Immature natural killer cell (primary cell): Measurements from ENCODE around the gene UNC13B. TPM values are rescaled to one million over a fixed set of nuclear protein-coding genes. Genes with fewer than 3 reads are reported as not detected.
"Not testable (repeated sequence)": the region's sequence is repeated elsewhere in the genome, so short reads cannot be mapped to it uniquely, and the experiment has no call there.

Experiments
- DNase-seq, 3 donors: peaks; one replicate each; pipeline ENCODE4 v3.0.0; 2022; ENCODE audit warnings: mixed read lengths in 1 of 3
- H3K27ac Mint-ChIP-seq, 6 donors: one replicate each; pipeline ENCODE4 v1.8.0; 2020; ENCODE audit warnings: mixed read lengths in 6 of 6, mild to moderate bottlenecking in 5 of 6, inconsistent platforms in 4 of 6, moderate library complexity in 3 of 6
- H3K27me3 Mint-ChIP-seq, 3 donors: one replicate each; pipeline ENCODE4 v1.8.0; 2020 to 2021; ENCODE audit warnings: low read depth in 3 of 3, mild to moderate bottlenecking in 3 of 3, mixed read lengths in 3 of 3, moderate library complexity in 3 of 3, inconsistent platforms in 1 of 3
- H3K36me3 Mint-ChIP-seq, 3 donors: one replicate each; pipeline ENCODE4 v1.8.0; 2020; ENCODE audit warnings: mixed read lengths in 3 of 3, inconsistent platforms in 2 of 3, mild to moderate bottlenecking in 2 of 3
- H3K4me1 Mint-ChIP-seq, 2 donors: one replicate each; pipeline ENCODE4 v1.8.0; 2020; ENCODE audit warnings: inconsistent platforms in 2 of 2, mild to moderate bottlenecking in 2 of 2, mixed read lengths in 2 of 2, moderate library complexity in 1 of 2
- H3K4me3 Mint-ChIP-seq, 5 donors: one replicate each; pipeline ENCODE4 v1.8.0; 2020; ENCODE audit warnings: mild to moderate bottlenecking in 5 of 5, mixed read lengths in 5 of 5, inconsistent platforms in 3 of 5, moderate library complexity in 3 of 5
- H3K9me3 Mint-ChIP-seq, 6 donors: one replicate each; pipeline ENCODE4 v1.8.0; 2020; ENCODE audit warnings: mild to moderate bottlenecking in 6 of 6, mixed read lengths in 6 of 6, inconsistent platforms in 4 of 6, moderate library complexity in 3 of 6
- polyA plus RNA-seq, 3 donors: library from polyadenylated mRNA; unstranded; fragments of 300-500 nt; fragmentation: Illumina TruSeq; gene quantifications; one replicate each; pipeline ENCODE4 v1.2.3, GENCODE V29; 2021

UNC13B gene
- polyA plus RNA-seq, 3 donors from 2014 or later = 0.07 TPM; not detected in 2

DNA sequence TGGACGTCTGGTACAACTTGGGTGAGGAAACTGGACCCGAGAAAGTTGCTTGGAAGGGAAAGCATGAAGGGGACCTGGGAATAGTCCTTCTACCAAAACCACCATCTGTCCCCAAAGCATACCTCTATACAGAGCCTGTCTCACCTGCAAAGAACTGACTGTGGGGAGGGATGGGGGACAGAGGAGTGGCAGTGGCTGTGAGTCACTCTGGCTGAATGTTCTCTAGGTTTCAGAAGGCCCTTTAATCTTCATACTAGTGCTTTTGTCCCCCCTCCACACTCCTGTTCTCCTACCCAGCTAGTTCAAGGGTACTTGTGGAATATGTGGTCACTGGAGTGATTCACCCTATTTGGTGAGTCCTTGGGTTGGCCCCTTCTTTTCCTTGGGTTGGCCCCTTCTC, 218.8 kb downstream of the UNC13B start:
- Mint-ChIP-seq H3K4me1 (no peaks in the 10 kb centered on the region), H3K27me3 (peaks cover 0 to 6% (median 0%) of the 10 kb centered on the region in 3 donors), H3K4me3 (no peak overlapping the region), H3K36me3 (no peaks in the 10 kb centered on the region), H3K9me3 (peaks cover 0 to 2% (median 0%) of the 10 kb centered on the region in 6 donors), H3K27ac (no peak overlapping the region)
- no peak for DNase-seq

GRCh38 chr9:35385042-35385441, 223.2 kb downstream of the UNC13B start:
- Mint-ChIP-seq H3K4me3 (no peak overlapping the region), H3K9me3 (no peaks in the 10 kb centered on the region), H3K36me3 (no peaks in the 10 kb centered on the region), H3K27ac (no peak overlapping the region), H3K4me1 (no peaks in the 10 kb centered on the region), H3K27me3 (peaks cover 0 to 8% (median 0%) of the 10 kb centered on the region in 3 donors)
- DNase-seq = no peak

- Mint-ChIP-seq H3K4me3 (no peak overlapping the region), H3K27ac (no peak overlapping the region), H3K36me3 (no peaks in the 10 kb centered on the region), H3K9me3 (no peaks in the 10 kb centered on the region), H3K27me3 (peaks cover 0 to 2% (median 0%) of the 10 kb centered on the region in 3 donors), H3K4me1 (no peaks in the 10 kb centered on the region)
- DNase-seq = no peak
Observed at GRCh38 chr9:35395076-35395705, 233.4 kb downstream of the UNC13B start.

DNA sequence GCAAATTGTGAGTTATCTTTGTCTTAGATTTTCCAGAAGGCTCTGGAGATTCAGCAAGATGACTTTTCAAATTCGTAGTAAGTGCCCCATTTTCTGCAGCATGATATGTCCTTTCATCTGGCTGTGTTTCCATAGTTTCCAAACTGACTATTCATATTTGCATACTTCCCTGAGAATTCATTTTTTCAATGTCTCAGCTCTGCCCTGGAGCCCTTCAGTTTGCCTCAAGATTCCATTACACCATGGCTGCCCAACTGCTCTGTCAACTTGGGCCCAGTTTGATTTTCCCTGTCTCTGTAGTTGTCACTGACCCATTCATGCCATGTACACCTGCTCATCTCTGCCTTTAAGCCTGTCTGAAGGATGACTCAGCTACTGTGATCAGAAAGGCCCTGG, 233.9 kb downstream of the UNC13B start:
- Mint-ChIP-seq H3K27me3 (peaks cover 0 to 2% (median 0%) of the 10 kb centered on the region in 3 donors), H3K4me3 (no peak overlapping the region), H3K4me1 (no peaks in the 10 kb centered on the region), H3K36me3 (no peaks in the 10 kb centered on the region), H3K9me3 (no peaks in the 10 kb centered on the region), H3K27ac (no peak overlapping the region)
- no peak for DNase-seq

DNA sequence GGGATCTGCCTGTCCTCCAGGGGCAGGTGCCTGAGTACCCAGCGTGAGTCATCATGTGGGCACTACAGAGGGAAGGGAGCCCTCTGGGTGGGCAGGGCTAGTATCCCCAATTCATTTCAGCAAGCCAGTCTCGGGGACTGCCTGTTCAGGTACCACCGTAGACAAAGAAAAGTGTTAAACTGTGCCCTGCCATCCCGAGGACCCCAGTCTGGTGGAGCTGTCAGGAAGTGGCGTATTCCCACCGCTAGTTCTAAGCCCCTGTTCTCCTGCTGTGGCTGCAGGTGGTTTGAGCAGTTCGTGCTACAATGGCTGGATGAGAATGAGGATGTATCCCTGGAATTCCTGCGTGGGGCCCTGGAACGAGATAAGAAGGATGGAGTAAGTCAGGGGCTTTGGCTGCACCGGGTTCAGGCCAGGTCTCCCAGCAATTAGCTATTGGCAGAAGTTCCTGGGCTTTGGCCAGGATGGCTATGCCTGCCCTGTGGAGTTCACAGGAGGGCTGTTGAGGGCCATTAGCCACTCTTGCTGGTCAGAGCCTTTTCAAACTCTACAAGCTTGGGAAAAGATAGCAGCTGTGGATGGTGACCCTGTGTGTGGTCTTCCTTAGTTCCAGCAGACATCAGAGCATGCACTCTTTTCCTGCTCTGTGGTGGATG, 234.9 kb downstream of the UNC13B start:
- H3K27ac Mint-ChIP-seq = no peak overlapping the region
- no peaks in the 10 kb centered on the region for H3K4me1 Mint-ChIP-seq
- H3K36me3 Mint-ChIP-seq = no peaks in the 10 kb centered on the region
- H3K4me3 Mint-ChIP-seq = no peak overlapping the region
- no peak for DNase-seq
- peaks cover 0 to 2% (median 0%) of the 10 kb centered on the region in 3 donors for H3K27me3 Mint-ChIP-seq
- no peaks in the 10 kb centered on the region for H3K9me3 Mint-ChIP-seq

DNA sequence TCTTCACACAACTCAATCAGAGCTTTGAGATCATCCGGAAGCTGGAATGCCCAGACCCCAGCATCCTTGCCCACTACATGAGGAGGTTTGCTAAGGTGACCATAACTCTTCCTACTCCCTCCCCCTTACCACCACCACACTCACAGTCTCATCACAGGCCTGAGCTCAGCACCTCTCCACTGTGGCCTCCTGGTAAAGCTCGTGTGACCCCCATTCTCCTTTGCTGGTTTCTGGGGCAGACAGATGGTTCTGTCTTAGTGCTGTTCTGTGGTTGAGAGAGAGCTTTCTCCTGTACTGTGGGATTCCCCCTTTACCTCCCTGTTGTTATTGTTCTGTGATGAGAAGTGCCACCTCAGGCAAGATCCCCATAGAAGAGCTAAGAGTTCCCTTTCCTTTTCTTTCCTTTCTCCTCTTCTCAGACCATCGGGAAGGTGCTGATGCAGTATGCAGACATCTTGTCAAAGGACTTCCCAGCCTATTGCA, 235.4 kb downstream of the UNC13B start:
- no peak for DNase-seq
- Mint-ChIP-seq H3K27ac (no peak overlapping the region), H3K4me3 (no peak overlapping the region), H3K9me3 (no peaks in the 10 kb centered on the region), H3K36me3 (no peaks in the 10 kb centered on the region), H3K27me3 (peaks cover 0 to 2% (median 0%) of the 10 kb centered on the region in 3 donors), H3K4me1 (no peaks in the 10 kb centered on the region)

GRCh38 chr9:35397923-35398322, 236.1 kb downstream of the UNC13B start:
- Mint-ChIP-seq H3K4me3 (no peak overlapping the region), H3K36me3 (no peaks in the 10 kb centered on the region), H3K9me3 (no peaks in the 10 kb centered on the region), H3K27me3 (peaks cover 0 to 2% (median under 1%) of the 10 kb centered on the region in 3 donors), H3K27ac (no peak overlapping the region), H3K4me1 (no peaks in the 10 kb centered on the region)
- DNase-seq = no peak

DNA sequence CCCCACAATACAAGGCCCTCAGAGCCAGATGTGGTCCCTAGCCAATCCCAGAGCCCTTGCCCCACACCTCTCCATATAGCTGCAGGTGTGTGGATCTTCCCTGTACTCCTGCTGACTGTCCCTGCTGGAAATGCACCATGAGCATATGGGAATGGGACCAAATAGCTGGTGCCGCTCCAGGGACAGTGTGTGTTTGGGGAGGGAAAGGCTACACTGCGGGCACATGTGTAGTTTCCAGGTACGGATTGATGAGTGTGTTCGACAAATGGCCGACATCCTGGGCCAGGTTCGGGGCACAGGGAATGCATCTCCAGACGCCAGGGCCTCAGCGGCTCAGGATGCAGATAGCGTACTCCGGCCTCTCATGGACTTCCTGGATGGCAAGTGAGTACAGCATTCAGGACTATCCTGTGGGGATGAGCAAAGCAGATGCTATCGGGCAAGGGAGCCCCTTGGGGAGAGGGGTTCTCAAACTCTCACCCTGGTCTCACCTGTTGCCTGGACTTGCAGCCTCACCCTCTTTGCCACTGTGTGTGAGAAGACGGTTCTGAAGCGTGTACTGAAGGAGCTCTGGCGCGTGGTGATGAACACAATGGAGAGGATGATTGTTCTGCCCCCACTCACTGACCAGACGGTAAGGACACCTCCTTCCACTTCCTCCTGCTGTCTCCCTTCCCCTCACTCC, 237.0 kb downstream of the UNC13B start:
- H3K27me3 Mint-ChIP-seq = peaks cover under 1 to 6% (median 2%) of the 10 kb centered on the region in 3 donors
- no peak for DNase-seq
- no peak overlapping the region for H3K4me3 Mint-ChIP-seq
- H3K36me3 Mint-ChIP-seq = no peaks in the 10 kb centered on the region
- no peaks in the 10 kb centered on the region for H3K9me3 Mint-ChIP-seq
- H3K27ac Mint-ChIP-seq = no peak overlapping the region
- no peaks in the 10 kb centered on the region for H3K4me1 Mint-ChIP-seq

GRCh38 chr9:35404865-35405264, 243.1 kb downstream of the UNC13B start:
- H3K27me3 Mint-ChIP-seq = peaks cover 0 to 6% (median 2%) of the 10 kb centered on the region in 3 donors
- no peaks in the 10 kb centered on the region for H3K36me3 Mint-ChIP-seq
- H3K4me3 Mint-ChIP-seq = no peak overlapping the region
- no peaks in the 10 kb centered on the region for H3K9me3 Mint-ChIP-seq
- H3K27ac Mint-ChIP-seq = no peak overlapping the region
- H3K4me1 Mint-ChIP-seq = peaks cover 3 to 8% of the 10 kb centered on the region in 2 donors
- no peak for DNase-seq

DNA sequence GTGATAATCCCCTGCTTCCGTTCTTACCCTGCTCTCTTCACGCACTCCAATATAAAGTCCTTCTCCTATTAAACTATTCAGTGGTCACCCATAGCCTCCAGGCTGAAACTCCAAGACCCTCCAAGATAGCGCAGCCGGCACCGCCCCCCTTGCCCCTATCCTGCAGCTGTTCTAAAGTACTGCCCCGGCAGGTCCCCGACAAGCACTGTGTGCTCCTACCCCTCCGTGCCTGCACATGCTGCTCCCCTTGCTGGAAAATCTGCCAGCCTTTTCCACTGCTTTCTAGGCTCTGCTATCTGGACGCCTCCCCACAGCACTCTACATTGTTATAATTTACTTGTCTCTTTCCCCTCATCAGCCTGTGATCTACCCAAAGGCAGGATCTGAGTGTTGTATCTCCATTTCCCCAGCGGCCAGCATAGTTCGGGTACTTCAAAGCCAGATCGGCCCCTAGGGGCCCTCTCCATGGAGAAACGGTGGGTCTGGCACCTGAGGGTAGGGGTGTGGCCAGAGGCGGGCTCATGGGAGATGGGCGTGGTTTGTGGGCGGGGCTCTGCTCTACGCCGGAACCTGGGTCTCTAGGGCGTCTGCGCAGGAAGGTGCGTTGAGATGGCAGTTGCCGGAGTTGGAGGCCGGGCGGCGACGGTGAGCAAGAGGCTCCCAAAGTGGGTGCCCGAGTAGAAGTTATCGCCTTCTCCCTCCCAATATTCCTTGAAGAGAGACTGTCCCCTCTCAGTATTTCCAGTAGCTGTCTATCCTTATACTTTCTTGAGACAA, 244.6 kb downstream of the UNC13B start:
- Mint-ChIP-seq H3K27ac (no peak overlapping the region), H3K4me3 (peak overlapping the region in 1 of 5 donors; percentile 39)
- peak in 1 of 3 donors; percentile 26 for DNase-seq

DNA sequence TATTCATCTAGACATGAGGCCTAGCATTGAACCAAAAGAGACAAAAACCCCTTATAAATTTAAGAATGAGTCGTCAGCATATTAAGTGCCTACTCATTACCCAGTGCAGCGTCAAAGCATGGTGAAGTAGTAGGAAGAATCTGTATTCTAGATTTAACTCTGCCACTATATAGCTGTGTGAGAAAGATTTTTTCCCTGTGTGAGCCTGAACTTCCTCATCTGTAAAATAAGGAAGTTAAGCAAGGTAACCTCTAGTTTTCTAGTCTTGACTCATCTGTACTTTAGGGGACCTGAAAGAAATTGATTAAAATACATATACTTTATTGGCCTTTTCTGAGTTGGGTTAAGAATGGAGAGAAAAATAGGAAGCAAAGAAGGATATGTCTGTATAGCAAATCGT, 246.0 kb downstream of the UNC13B start:
- no peaks in the 10 kb centered on the region for H3K36me3 Mint-ChIP-seq
- DNase-seq = no peak
- H3K9me3 Mint-ChIP-seq = no peaks in the 10 kb centered on the region
- H3K27me3 Mint-ChIP-seq = peaks cover 0 to 6% (median 3%) of the 10 kb centered on the region in 3 donors
- H3K4me3 Mint-ChIP-seq = no peak overlapping the region
- peaks cover 3 to 8% of the 10 kb centered on the region in 2 donors for H3K4me1 Mint-ChIP-seq
- no peak overlapping the region for H3K27ac Mint-ChIP-seq

More for the DNA sequence above, 244.6 kb downstream of the UNC13B start:
- H3K36me3 Mint-ChIP-seq = no peaks in the 10 kb centered on the region
- H3K9me3 Mint-ChIP-seq = no peaks in the 10 kb centered on the region
- H3K4me1 Mint-ChIP-seq = peaks cover 3 to 8% of the 10 kb centered on the region in 2 donors
- peaks cover 0 to 6% (median 2%) of the 10 kb centered on the region in 3 donors for H3K27me3 Mint-ChIP-seq

DNA sequence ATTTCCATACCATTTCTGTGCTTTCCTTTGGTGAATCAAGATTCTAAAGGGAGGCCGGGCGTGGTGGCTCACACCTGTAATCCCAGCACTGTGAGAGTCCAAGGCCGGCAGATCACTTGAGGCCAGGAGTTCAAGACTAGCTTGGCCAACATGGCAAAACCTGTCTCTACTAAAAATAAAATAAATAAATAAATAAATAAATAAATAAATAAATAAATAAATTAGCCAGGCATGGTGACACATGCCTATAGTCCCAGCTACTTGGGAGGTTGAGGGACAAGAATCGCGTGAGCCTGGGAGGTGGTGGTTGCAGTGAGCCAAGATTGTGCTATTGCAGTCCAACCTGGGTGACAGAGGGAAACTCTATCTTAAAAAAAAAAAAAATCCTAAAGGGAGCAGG, 247.6 kb downstream of the UNC13B start:
- H3K27ac Mint-ChIP-seq = not testable (repeated sequence)

GRCh38 chr9:35414889-35415288, 253.1 kb downstream of the UNC13B start:
- H3K36me3 Mint-ChIP-seq = no peaks in the 10 kb centered on the region
- no peaks in the 10 kb centered on the region for H3K9me3 Mint-ChIP-seq
- peaks cover 1 to 5% (median 2%) of the 10 kb centered on the region in 3 donors for H3K27me3 Mint-ChIP-seq
- no peak overlapping the region for H3K27ac Mint-ChIP-seq
- no peak overlapping the region for H3K4me3 Mint-ChIP-seq
- DNase-seq = no peak
- no peaks in the 10 kb centered on the region for H3K4me1 Mint-ChIP-seq

More for the DNA sequence above, 247.6 kb downstream of the UNC13B start:
- not testable (repeated sequence) for H3K4me3 Mint-ChIP-seq, H3K9me3 Mint-ChIP-seq, DNase-seq, H3K4me1 Mint-ChIP-seq, H3K36me3 Mint-ChIP-seq, H3K27me3 Mint-ChIP-seq
